Measurements from ENCODE around the gene MYBL2.

- TF ChIP-seq EZH2 (IDR thresholded peaks at IDR 0.05) (no peak), POLR2AphosphoS5 (IDR thresholded peaks at IDR 0.05; ENCODE audit: borderline replicate concordance, low read depth, low read length) (no peak), FOXP2 (optimal IDR thresholded peaks at IDR 0.05; ENCODE audit: control extremely low read depth, extremely low read length, insufficient read depth) (no peak)
Measured at GRCh38 chr20:43740642-43741041, 73.7 kb downstream of the MYBL2 start.
